ENCODE measurements around the gene NPHP4. TPM values are rescaled to one million over a fixed set of nuclear protein-coding genes. Genes with fewer than 3 reads are reported as not detected.
A peak's percentile ranks its signal among the peaks of the same experiment; 100 is the strongest.

The NPHP4 gene
- total and polyA plus RNA-seq, 10 of the 15 experiments (the other 5 are each of a cell fraction or from before 2014, with no cell fraction given), result 0.16 to 10.5 (median 3.1) TPM

GRCh38 chr1:6028042-6028850, 36.0 kb upstream of the NPHP4 start (continued):
- TF ChIP-seq NFIC (IDR thresholded peaks at IDR 0.05; ENCODE audit: low read depth, low read length) (0 out of 2 replicates have a peak, but pooled peaks have one; percentile 18), PAX5 (IDR thresholded peaks at IDR 0.05; ENCODE audit: borderline replicate concordance, low read depth, low read length) (peak; percentile 33; the same call in 1 of the 2 replicates), NR2C2 (IDR thresholded peaks at IDR 0.05; ENCODE audit: borderline replicate concordance, control insufficient read depth, insufficient read length, low read depth) (no peak), FOS (IDR thresholded peaks at IDR 0.05; ENCODE audit: borderline replicate concordance, extremely low read depth, insufficient read length) (no peak), MEF2A (IDR thresholded peaks at IDR 0.05; ENCODE audit: insufficient read depth, low read depth, low read length) (no peak), RB1 (IDR thresholded peaks at IDR 0.05; ENCODE audit: borderline replicate concordance) (no peak), IKZF2 (IDR thresholded peaks at IDR 0.05) (peak; percentile 25 to 51; a peak in 2 of 4 replicates), IKZF1 (conservative IDR thresholded peaks at IDR 0.05) (peak; percentile 67), HDGF (IDR thresholded peaks at IDR 0.05) (no peak), JUND (IDR thresholded peaks at IDR 0.05; ENCODE audit: low read depth, low read length) (no peak), YY1 (IDR thresholded peaks at IDR 0.05; ENCODE audit: low read depth, low read length) (peak; percentile 41; the same call in 1 of the 2 replicates), KDM1A (IDR thresholded peaks at IDR 0.05; ENCODE audit: borderline replicate concordance) (no peak), RFX5 (IDR thresholded peaks at IDR 0.05; ENCODE audit: low read depth, low read length) (no peak), CTCF (IDR thresholded peaks at IDR 0.05 in 2 of 3, conservative IDR thresholded peaks at IDR 0.05 in 1 of 3; ENCODE audit: control insufficient read depth in 2 of 3, extremely low read depth in 1 of 3, insufficient read depth in 1 of 3, low read depth in 3 of 3, low read length in 3 of 3) (peak in 2 of 3 experiments; percentile 22 to 26; a peak in 2 of 6 replicates), PBX3 (IDR thresholded peaks at IDR 0.05; ENCODE audit: insufficient replicate concordance, low read depth, low read length) (no peak), BACH1 (IDR thresholded peaks at IDR 0.05; ENCODE audit: borderline replicate concordance) (no peak), ESRRA (IDR thresholded peaks at IDR 0.05; ENCODE audit: low read length) (no peak), SP1 (IDR thresholded peaks at IDR 0.05; ENCODE audit: low read depth, low read length) (no peak), PAX8 (IDR thresholded peaks at IDR 0.05) (no peak), CHD2 (IDR thresholded peaks at IDR 0.05; ENCODE audit: borderline replicate concordance, low read depth, low read length) (no peak), MTA3 (IDR thresholded peaks at IDR 0.05; ENCODE audit: borderline replicate concordance, low read length) (no peak)
- TF ChIP-seq, protein P1, sequence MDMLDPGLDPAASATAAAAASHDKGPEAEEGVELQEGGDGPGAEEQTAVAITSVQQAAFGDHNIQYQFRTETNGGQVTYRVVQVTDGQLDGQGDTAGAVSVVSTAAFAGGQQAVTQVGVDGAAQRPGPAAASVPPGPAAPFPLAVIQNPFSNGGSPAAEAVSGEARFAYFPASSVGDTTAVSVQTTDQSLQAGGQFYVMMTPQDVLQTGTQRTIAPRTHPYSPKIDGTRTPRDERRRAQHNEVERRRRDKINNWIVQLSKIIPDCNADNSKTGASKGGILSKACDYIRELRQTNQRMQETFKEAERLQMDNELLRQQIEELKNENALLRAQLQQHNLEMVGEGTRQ (IDR thresholded peaks at IDR 0.05; ENCODE audit: borderline replicate concordance, low read depth, low read length), result no peak
- TF ChIP-seq, protein P2, sequence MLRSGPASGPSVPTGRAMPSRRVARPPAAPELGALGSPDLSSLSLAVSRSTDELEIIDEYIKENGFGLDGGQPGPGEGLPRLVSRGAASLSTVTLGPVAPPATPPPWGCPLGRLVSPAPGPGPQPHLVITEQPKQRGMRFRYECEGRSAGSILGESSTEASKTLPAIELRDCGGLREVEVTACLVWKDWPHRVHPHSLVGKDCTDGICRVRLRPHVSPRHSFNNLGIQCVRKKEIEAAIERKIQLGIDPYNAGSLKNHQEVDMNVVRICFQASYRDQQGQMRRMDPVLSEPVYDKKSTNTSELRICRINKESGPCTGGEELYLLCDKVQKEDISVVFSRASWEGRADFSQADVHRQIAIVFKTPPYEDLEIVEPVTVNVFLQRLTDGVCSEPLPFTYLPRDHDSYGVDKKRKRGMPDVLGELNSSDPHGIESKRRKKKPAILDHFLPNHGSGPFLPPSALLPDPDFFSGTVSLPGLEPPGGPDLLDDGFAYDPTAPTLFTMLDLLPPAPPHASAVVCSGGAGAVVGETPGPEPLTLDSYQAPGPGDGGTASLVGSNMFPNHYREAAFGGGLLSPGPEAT (IDR thresholded peaks at IDR 0.05; ENCODE audit: low read depth), result no peak
- TF ChIP-seq, protein P3, sequence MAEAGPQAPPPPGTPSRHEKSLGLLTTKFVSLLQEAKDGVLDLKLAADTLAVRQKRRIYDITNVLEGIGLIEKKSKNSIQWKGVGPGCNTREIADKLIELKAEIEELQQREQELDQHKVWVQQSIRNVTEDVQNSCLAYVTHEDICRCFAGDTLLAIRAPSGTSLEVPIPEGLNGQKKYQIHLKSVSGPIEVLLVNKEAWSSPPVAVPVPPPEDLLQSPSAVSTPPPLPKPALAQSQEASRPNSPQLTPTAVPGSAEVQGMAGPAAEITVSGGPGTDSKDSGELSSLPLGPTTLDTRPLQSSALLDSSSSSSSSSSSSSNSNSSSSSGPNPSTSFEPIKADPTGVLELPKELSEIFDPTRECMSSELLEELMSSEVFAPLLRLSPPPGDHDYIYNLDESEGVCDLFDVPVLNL (IDR thresholded peaks at IDR 0.05; ENCODE audit: low read depth, low read length), result no peak

Measured in GM12878 (cell line).